Measurements from ENCODE around the gene PCDH12.
"Not testable (repeated sequence)": the region's sequence is repeated elsewhere in the genome, so short reads cannot be mapped to it uniquely, and the experiment has no call there.

PCDH12 gene

DNA sequence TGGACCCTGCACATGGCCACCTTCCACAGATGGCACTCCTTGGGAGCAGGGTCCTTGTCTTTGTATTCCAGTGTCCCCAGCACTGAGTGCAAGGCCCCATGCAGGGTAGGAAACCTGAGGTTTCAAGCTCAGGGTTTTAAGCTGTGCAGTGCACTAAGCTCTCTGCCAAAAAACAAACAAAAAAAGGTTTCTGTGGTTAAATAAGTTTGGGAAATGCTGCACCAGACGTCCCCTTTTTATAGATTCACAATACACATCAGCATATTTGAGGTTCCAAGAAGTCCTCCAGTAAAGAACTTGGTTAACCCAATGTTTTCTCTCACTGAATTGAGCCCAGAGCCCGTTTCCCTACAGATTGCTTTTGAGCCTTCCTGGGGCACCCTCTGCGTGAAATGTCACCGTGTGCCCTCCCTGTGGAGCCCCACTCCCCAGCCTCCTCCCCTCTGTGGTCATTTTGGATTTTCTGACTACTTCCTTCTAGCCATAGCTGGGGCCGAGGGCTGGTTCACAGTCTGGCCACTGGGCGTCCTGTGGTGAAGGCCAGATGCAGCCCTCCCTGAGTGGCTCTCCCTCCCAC lies 17.2 kb downstream of the PCDH12 start:
- ATAC-seq (ENCODE audit: low read depth) (no peak), DNase-seq (ENCODE audit: low spot score in 2 of 2) (no peak)
- H3K36me3 Mint-ChIP-seq, result peaks cover 5% of the 10 kb centered on the region
- no peaks in the 10 kb centered on the region for H3K9me3 Mint-ChIP-seq
- H3K4me1 Mint-ChIP-seq, result no peaks in the 10 kb centered on the region
- no peaks in the 10 kb centered on the region for H3K27me3 Mint-ChIP-seq
- H3K4me3 Mint-ChIP-seq, result no peak overlapping the region
- H3K27ac Mint-ChIP-seq, result peak overlapping the region; percentile 40

DNA sequence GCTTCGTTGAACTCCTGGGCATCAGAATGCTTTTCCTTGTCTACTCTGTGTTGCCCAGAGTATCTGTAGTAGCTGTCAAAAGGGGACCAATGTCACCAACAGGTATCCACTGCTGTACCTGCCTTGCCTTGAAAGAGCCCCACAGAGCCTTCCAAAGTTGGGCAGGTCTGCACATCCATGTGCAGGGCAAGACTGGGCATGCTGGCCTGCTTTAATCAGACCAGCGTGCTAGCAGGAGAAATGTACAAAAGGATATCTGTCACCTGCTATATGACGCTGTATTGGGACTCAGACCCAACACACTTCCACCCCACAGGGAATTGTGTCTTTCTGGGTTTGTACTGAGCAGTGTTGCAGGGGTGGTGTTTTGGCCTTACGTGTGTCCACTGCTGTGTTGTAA lies 22.5 kb downstream of the PCDH12 start:
- no peaks in the 10 kb centered on the region for H3K9me3 Mint-ChIP-seq
- H3K27ac Mint-ChIP-seq, result no peak overlapping the region
- no peak overlapping the region for H3K4me3 Mint-ChIP-seq
- ATAC-seq (ENCODE audit: low read depth) (no peak), DNase-seq (ENCODE audit: low spot score in 2 of 2) (no peak)
- H3K4me1 Mint-ChIP-seq, result peaks cover 4% of the 10 kb centered on the region
- no peaks in the 10 kb centered on the region for H3K27me3 Mint-ChIP-seq
- H3K36me3 Mint-ChIP-seq, result peaks cover 28% of the 10 kb centered on the region

DNA sequence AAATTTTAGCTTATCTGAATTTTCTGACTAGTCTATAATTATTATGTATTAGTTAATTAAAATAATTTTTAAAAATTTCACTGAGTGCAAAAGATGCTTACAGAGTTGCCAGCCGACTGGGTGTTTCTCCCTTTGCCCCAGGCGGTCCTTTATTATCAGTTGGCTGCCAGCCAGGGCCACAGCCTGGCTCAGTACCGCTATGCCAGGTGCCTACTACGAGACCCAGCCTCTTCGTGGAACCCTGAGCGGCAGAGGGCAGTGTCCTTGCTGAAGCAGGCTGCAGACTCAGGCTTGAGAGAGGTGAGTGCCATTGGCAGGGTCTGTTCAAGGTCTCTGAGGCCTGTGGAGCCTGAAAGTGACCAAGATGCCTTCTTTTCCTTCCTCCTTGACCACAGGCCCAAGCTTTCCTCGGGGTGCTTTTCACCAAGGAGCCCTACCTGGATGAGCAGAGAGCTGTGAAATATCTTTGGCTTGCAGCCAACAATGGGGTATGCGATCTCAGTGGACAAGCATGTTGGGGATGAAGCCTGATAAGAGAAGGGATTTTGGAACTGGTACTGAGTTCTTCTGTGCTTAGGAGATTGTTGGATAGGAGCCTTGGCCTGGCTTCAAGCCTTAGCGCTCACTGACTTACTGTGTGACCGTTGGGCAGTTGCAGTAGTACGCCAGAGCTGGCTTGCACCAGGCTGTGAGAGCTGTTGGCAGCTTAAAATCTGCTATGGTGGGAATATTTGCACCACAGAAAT lies 23.7 kb downstream of the PCDH12 start:
- peaks cover 4% of the 10 kb centered on the region for H3K4me1 Mint-ChIP-seq
- no peaks in the 10 kb centered on the region for H3K9me3 Mint-ChIP-seq
- no peak overlapping the region for H3K27ac Mint-ChIP-seq
- no peak for ATAC-seq (ENCODE audit: low read depth)
- H3K4me3 Mint-ChIP-seq, result no peak overlapping the region
- peaks cover 29% of the 10 kb centered on the region for H3K36me3 Mint-ChIP-seq
- DNase-seq (ENCODE audit: low spot score in 2 of 2), result no peak
- H3K27me3 Mint-ChIP-seq, result no peaks in the 10 kb centered on the region

DNA sequence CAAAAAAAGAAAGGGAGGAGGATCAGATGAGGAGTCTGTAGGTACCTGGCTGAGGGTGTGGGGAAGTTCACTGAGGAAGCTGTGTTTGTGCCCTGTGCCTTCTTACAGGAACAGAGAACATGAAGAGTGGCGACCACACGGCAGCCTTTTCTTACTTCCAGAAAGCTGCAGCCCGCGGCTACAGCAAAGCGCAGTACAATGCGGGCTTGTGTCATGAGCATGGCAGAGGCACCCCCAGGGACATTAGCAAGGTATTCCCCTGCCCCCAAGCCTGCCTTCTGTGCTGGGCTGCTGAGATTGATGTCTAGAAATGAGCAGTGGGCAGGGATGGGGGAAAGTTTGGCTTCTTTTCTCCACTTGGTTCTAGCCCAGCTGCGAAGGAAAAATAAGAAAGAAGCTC lies 24.9 kb downstream of the PCDH12 start:
- H3K27me3 Mint-ChIP-seq, result no peaks in the 10 kb centered on the region
- peaks cover 4% of the 10 kb centered on the region for H3K4me1 Mint-ChIP-seq
- H3K9me3 Mint-ChIP-seq, result no peaks in the 10 kb centered on the region
- H3K4me3 Mint-ChIP-seq, result no peak overlapping the region
- no peak for DNase-seq (ENCODE audit: low spot score in 2 of 2)
- no peak for ATAC-seq (ENCODE audit: low read depth)
- H3K27ac Mint-ChIP-seq, result no peak overlapping the region
- peaks cover 33% of the 10 kb centered on the region for H3K36me3 Mint-ChIP-seq

DNA sequence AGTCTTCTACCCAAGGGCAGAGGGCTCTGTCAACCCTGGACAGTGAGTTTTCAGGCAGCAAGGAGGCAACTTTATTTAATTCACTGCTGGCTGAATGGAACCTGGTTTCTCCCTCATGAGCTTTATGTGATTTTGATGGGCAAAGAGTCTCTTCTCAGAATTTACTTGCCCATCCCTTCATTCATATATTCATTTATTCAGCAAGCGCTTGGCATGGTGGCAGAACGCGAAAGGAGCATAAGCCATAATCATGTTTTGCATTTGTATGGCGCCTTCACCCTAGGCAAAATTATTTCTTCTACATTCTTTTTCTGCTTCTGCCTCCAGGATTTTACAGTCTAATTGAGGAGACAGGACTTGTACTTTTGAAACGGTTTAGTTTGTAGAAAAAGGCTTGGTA lies 26.3 kb downstream of the PCDH12 start:
- no peak overlapping the region for H3K27ac Mint-ChIP-seq
- no peak overlapping the region for H3K4me3 Mint-ChIP-seq

DNA sequence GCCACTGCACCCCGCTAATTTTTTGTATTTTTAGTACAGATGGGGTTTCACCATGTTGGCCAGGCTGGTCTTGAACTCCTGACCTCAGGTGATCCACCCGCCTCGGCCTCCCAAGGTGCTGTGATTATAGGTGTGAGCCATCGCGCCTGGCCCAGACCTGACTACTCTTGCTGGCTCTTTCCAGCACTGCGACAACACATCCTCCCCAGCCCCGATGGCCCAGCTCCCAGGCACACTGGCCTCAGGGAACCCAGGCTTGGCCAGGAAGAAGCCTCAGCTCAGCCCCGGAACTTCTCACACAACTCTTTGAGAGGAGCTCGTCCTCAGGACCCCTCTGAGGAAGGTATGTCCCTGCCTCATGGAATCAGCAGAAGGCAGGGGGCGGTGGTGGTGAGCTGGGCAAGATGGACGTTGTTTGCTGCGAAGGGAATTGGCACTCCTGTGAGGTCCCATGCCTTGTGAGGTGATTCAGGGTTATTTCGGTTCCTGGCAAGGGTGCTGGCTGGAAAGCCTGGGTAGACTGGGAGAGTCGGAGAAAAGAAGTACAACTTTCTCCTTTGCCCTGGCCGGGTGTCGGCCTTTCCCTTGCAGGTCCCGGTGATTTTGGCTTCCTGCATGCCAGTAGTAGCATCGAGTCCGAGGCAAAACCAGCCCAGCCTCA lies 28.5 kb downstream of the PCDH12 start:
- no peak for ATAC-seq (ENCODE audit: low read depth)
- peaks cover 18% of the 10 kb centered on the region for H3K4me1 Mint-ChIP-seq
- peaks cover 40% of the 10 kb centered on the region for H3K36me3 Mint-ChIP-seq
- H3K9me3 Mint-ChIP-seq, result no peaks in the 10 kb centered on the region
- H3K4me3 Mint-ChIP-seq, result no peak overlapping the region
- H3K27ac Mint-ChIP-seq, result no peak overlapping the region
- DNase-seq (ENCODE audit: low spot score in 2 of 2), result no peak
- H3K27me3 Mint-ChIP-seq, result no peaks in the 10 kb centered on the region

More for the DNA sequence above, 26.3 kb downstream of the PCDH12 start:
- Mint-ChIP-seq H3K9me3 (no peaks in the 10 kb centered on the region), H3K36me3 (peaks cover 42% of the 10 kb centered on the region), H3K27me3 (no peaks in the 10 kb centered on the region), H3K4me1 (peaks cover 10% of the 10 kb centered on the region)
- no peak for ATAC-seq (ENCODE audit: low read depth)
- no peak for DNase-seq (ENCODE audit: low spot score in 2 of 2)

DNA sequence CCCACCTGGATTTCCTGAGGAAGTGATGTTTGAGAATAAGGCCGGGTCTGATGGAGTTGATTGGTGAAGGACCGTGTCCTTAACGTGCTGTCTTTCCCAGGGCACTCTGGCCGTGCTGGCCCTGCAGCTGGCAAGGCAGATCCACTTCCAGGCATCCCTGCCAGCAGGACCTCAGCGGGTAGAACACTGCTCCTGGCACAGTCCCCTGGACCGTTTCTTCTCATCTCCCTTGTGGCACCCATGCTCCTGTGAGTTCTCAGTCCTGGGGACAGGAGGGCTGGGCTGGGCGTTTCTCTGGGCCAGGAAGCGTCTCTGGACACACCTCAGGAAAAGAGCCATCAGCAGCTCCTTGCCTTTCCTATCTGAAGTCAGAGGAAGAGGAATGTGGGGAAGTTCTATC lies 30.0 kb downstream of the PCDH12 start:
- no peak for ATAC-seq (ENCODE audit: low read depth)
- H3K27me3 Mint-ChIP-seq, result no peaks in the 10 kb centered on the region
- H3K9me3 Mint-ChIP-seq, result no peaks in the 10 kb centered on the region
- no peak for DNase-seq (ENCODE audit: low spot score in 2 of 2)
- no peak overlapping the region for H3K4me3 Mint-ChIP-seq
- H3K4me1 Mint-ChIP-seq, result peaks cover 22% of the 10 kb centered on the region
- H3K36me3 Mint-ChIP-seq, result peaks cover 39% of the 10 kb centered on the region
- peak overlapping the region; percentile 55 for H3K27ac Mint-ChIP-seq

DNA sequence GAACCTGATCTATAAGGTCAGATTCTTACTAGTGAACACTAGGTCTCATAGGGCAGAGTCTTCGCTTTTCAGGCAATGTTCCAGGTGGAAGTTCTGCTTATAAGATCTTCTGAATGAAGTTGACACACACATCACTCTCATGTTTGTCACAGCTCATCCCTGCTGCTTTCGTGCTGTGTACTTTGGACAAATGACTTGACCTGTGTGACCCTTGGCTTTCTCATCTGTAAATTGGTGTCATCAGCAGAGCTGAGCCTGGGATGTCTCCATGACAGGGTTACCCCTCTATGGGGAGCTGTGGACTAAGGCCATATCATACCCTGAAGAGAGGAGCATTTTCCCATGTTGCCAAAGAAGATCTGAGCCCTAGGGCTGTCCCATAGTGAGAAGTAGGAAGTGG lies 31.6 kb downstream of the PCDH12 start:
- Mint-ChIP-seq H3K36me3 (peaks cover 33% of the 10 kb centered on the region), H3K27ac (no peak overlapping the region)

DNA sequence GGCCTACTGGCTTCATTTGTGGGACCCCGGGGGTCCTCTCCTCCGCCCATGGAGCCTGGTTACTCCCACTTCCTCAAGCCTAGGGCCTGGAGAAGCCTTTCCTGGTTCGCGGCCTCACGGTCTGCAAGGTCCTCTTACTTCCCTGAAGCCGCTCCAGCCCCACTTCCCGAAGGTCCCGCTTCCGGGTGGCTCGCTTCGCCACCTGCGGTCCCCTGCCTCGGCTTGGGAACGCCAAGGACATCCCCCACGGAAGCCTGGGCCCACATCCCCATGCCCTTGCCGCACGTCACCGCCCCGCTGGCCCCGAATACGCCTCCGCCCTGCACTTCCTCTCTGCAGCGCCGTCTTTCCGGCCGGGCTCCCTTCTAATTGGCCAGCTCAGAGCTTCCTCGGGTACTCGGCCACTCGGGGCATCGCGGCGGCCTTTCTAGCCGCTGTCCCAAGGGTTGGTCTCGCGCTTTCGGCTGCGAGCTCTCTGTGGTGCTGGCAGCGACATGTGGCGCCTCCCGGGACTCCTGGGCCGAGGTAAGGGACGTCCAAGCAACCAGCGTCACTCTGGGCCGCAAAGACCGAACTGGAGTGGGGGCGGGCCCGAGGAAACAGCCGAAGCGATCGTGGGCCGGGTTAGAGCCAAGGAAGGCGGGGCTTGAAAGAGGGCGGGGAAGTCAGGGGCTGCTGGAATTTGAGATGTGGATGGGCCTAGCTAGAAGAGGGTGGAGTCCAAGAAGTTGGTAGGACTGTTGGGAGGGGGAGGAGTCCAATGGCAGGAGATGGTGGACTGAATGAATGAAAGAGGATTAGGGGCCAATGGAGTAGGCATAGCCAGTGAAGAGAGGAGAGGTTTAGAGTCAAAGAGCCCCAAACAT lies 34.3 kb downstream of the PCDH12 start, which contains the start of gene DELE1:
DELE1 (plus strand) TSS at position 424 of the 866 bp plus-strand sequence; CDS start at position 495, 71 bp downstream.
- H3K9me3 Mint-ChIP-seq, result no peaks in the 10 kb centered on the region
- H3K4me1 Mint-ChIP-seq, result peaks cover 19% of the 10 kb centered on the region
- peak; percentile 94 for ATAC-seq (ENCODE audit: low read depth)
- no peaks in the 10 kb centered on the region for H3K27me3 Mint-ChIP-seq
- peaks cover 21% of the 10 kb centered on the region for H3K36me3 Mint-ChIP-seq
- peak within 1 kb of the TSS; percentile 94 for H3K27ac Mint-ChIP-seq
- peak; percentile 85 to 87 for DNase-seq (ENCODE audit: low spot score in 2 of 2)
- H3K4me3 Mint-ChIP-seq, result peak within 1 kb of the TSS; percentile 89

More for the DNA sequence above, 31.6 kb downstream of the PCDH12 start:
- DNase-seq (ENCODE audit: low spot score in 2 of 2) (no peak), ATAC-seq (ENCODE audit: low read depth) (no peak)
- Mint-ChIP-seq H3K27me3 (no peaks in the 10 kb centered on the region), H3K9me3 (no peaks in the 10 kb centered on the region), H3K4me1 (peaks cover 23% of the 10 kb centered on the region), H3K4me3 (no peak overlapping the region)

DNA sequence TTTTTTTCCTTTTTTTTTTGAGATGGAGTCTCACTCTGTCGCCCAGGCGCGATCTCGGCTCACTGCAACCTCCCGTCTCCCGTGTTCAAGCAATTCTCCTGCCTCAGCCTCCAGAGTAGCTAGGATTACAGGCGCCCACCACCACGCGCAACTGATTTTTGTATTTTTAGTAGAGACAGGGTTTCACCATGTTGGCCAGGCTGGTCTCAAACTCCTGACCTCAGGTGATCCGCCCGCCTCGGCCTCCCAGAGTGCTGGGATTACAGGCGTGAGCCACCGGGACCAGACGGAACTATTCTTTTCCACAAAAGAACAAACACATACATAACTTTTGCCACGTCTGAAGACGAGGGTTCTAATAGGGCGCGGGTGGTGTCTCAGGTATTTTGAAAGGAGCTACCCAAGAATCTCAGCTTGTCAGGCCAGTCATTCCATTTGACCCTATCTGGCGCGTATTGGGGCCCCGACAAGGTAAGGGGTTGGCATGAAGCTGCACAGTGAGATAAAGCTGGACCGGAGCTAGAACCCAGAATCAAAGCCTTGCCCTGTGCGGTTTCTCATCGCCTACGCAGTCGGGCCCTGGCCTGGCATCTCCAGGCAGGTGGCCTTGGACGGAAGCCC lies 35.1 kb downstream of the PCDH12 start:
- Mint-ChIP-seq H3K27ac (peak overlapping the region; percentile 94), H3K4me3 (peak overlapping the region; percentile 89), H3K4me1 (peaks cover 19% of the 10 kb centered on the region), H3K36me3 (peaks cover 18% of the 10 kb centered on the region)
- H3K9me3 Mint-ChIP-seq; H3K27me3 Mint-ChIP-seq; DNase-seq (ENCODE audit: low spot score in 2 of 2); ATAC-seq (ENCODE audit: low read depth): not testable (repeated sequence)

DNA sequence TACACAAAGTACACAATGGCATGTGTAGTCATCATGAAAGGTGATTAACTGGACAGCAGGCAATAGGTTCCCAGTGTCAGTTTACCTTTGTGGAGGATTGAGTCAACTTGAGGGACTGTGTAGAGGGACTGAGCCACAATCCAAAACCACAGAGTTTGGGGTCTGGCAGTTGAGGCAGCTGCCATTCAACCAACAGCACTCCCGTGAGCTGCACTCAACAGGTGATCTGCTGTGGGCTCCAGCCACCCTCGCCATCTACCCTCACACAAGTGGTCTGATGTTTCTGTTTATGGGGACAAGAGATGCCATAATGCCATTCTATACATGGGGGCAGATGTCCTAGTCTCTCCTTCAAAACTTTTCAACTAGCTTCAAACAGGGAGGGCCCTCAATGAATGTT lies 37.2 kb downstream of the PCDH12 start:
- no peak overlapping the region for H3K4me3 Mint-ChIP-seq
- H3K36me3 Mint-ChIP-seq, result peaks cover 8% of the 10 kb centered on the region
- H3K27me3 Mint-ChIP-seq, result no peaks in the 10 kb centered on the region
- no peak for ATAC-seq (ENCODE audit: low read depth)
- no peaks in the 10 kb centered on the region for H3K9me3 Mint-ChIP-seq
- H3K27ac Mint-ChIP-seq, result no peak overlapping the region
- peaks cover 19% of the 10 kb centered on the region for H3K4me1 Mint-ChIP-seq
- no peak for DNase-seq (ENCODE audit: low spot score in 2 of 2)

DNA sequence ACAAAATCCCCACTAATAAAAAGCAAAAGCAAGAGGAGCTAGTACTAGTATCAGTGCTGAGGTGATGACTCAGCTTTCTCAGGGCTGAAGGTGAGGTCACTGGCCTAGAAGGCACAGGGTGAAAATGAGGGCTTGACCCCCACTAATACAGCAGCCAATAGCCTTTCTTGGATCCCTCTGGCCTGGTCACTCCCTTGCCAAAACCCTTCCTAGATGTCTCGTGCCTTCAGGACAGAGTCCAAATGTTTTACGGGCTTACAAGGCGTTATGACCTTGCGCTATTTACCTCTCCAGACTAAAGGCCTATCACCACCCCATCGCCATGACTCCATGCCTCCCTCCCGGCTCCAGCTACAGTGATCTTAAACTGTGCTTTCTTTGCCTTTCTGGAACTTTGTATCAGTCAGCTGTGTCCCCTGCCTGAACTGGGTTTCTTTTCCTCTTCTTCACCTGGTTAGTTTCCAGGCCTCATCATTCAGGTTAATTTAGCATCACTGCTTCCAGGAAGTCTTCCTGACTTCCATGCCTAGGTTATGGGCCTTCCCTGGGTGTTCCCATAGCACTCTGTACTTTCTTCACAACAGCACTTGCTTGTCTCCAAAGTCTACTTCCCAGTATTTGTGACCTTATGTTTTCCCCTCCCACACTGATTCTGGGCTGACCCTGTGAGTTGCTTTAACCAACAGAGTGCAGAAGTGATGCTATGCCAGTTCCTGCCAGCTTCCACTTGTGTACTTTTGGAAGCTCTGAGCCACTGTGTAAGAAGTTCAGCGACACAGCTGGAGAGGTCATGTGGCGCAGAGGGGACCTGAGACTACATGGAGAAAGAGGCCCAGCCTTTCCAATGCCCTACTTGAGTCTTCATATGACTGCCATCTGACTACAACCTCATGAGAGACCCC lies 38.5 kb downstream of the PCDH12 start:
- ATAC-seq (ENCODE audit: low read depth), result no peak
- no peaks in the 10 kb centered on the region for H3K27me3 Mint-ChIP-seq
- DNase-seq (ENCODE audit: low spot score in 2 of 2), result no peak
- no peak overlapping the region for H3K27ac Mint-ChIP-seq
- no peaks in the 10 kb centered on the region for H3K9me3 Mint-ChIP-seq
- H3K4me1 Mint-ChIP-seq, result peaks cover 22% of the 10 kb centered on the region
- no peak overlapping the region for H3K4me3 Mint-ChIP-seq
- peaks cover 3% of the 10 kb centered on the region for H3K36me3 Mint-ChIP-seq

DNA sequence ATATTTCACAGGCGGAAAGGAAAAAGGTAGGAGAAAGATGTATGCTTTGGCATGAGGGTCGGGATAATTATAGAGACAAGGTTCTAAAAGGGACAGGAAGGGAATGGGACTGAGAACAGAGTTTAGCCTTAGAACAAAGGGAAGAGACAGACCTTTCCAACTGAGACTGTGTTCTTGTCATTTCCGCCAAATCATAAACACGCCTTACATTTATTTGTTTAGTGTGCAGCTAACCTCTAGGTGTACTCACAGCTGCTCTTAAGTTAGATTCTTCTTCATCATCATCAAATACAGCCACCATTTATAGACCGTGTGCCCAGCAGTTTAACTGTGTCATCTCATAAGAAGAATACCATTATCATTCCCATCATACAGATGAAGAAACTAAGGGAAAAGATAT lies 40.2 kb downstream of the PCDH12 start:
- Mint-ChIP-seq H3K27me3 (peaks cover 3% of the 10 kb centered on the region), H3K4me1 (peaks cover 21% of the 10 kb centered on the region), H3K9me3 (no peaks in the 10 kb centered on the region), H3K36me3 (no peaks in the 10 kb centered on the region), H3K27ac (no peak overlapping the region), H3K4me3 (no peak overlapping the region)
- ATAC-seq (ENCODE audit: low read depth), result no peak
- DNase-seq (ENCODE audit: low spot score in 2 of 2), result no peak
